Measurements from ENCODE around the gene PIGQ. TPM values are rescaled to one million over a fixed set of nuclear protein-coding genes. Genes with fewer than 3 reads are reported as not detected.

Gene PIGQ
- total RNA-seq, 1 experiment from 2014 or later = 58.0 TPM

DNA sequence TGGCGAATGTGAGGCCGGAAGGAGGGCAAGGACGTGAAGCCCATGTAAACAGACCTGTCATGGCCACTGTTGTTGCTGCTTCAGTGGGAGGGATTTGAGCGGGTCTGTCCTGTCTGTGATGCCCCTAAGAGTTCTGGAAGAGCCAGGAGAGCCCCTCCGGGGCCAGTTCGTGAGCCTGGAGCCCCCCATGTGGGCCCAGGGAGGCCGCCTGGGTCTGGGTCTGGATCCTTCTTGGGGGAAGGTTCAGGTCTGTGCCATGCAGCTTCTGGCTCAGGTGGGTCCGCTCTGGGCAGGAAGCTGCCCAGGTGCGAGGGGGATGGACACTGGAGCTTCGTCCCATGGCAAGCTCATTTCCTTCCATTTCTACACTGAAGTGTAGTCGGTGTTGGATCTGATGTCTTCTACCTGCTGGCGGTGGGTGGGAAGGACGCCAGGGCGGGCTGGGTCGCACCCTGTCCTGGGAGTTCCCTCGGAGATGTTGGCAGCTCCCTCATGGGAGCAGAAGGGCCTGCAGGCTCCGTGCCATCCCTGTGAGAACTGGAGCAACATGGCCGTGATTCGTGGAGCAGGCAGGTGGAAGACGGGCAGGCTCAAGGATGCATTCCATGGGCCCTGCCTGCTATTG, 49.8 kb downstream of the PIGQ start:
- H3K79me1 ChIP-seq (ENCODE audit: insufficient read depth, low read depth, low read length, poor library complexity, severe bottlenecking) = no peaks in the 10 kb centered on the region
- no peak overlapping the region for H2BK20ac ChIP-seq (ENCODE audit: low read depth, low read length, poor library complexity, severe bottlenecking)
- no peak overlapping the region for H2BK5ac ChIP-seq (ENCODE audit: insufficient read length, low read length)
- no peak overlapping the region for H3T11ph ChIP-seq (ENCODE audit: low read length)
- Mint-ChIP-seq H3K27ac (no peak overlapping the region), H3K9me3 (no peaks in the 10 kb centered on the region), H3K4me3 (no peak overlapping the region), H3K27me3 (ENCODE audit: low read depth) (no peaks in the 10 kb centered on the region), H3K4me1 (peaks cover 15 to 26% of the 10 kb centered on the region in 2 experiments), H3K36me3 (ENCODE audit: insufficient read depth in 1 of 3, low read depth in 3 of 3) (peaks cover 0 to 8% (median 3%) of the 10 kb centered on the region in 3 experiments; a peak in 4 of 7 replicates)
- no peak for DNase-seq
- no peak overlapping the region for H3K9ac ChIP-seq (ENCODE audit: extremely low read depth, insufficient read length, low read length)
- H2AFZ ChIP-seq (ENCODE audit: low read length) = no peak overlapping the region
- no peak overlapping the region for H4K8ac ChIP-seq (replicated peaks; ENCODE audit: insufficient read length, low read depth, low read length)
- H2BK120ac ChIP-seq (ENCODE audit: low read depth, low read length, poor library complexity, severe bottlenecking) = no peak overlapping the region
- H4K20me1 ChIP-seq (ENCODE audit: control insufficient read depth, insufficient read depth, insufficient read length) = no peaks in the 10 kb centered on the region
- no peak overlapping the region for H3K4ac ChIP-seq (ENCODE audit: low read depth, low read length)
- H2BK15ac ChIP-seq (ENCODE audit: low read depth, low read length) = no peak overlapping the region
- no peaks in the 10 kb centered on the region for H3K27me3 ChIP-seq (ENCODE audit: insufficient read depth, low read length)
- TF ChIP-seq, protein P1, sequence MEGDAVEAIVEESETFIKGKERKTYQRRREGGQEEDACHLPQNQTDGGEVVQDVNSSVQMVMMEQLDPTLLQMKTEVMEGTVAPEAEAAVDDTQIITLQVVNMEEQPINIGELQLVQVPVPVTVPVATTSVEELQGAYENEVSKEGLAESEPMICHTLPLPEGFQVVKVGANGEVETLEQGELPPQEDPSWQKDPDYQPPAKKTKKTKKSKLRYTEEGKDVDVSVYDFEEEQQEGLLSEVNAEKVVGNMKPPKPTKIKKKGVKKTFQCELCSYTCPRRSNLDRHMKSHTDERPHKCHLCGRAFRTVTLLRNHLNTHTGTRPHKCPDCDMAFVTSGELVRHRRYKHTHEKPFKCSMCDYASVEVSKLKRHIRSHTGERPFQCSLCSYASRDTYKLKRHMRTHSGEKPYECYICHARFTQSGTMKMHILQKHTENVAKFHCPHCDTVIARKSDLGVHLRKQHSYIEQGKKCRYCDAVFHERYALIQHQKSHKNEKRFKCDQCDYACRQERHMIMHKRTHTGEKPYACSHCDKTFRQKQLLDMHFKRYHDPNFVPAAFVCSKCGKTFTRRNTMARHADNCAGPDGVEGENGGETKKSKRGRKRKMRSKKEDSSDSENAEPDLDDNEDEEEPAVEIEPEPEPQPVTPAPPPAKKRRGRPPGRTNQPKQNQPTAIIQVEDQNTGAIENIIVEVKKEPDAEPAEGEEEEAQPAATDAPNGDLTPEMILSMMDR (conservative IDR thresholded peaks at IDR 0.05) = no peak
- H3K23ac ChIP-seq (ENCODE audit: insufficient read length, low read depth, low read length) = no peak overlapping the region
- no peak overlapping the region for H3K27ac ChIP-seq (ENCODE audit: insufficient read length, low read depth, low read length)
- no peak overlapping the region for H2AK5ac ChIP-seq (ENCODE audit: insufficient read length, low read length)
- H3K23me2 ChIP-seq (ENCODE audit: insufficient read length, low read depth, low read length, poor library complexity, severe bottlenecking) = no peaks in the 10 kb centered on the region
- H3K56ac ChIP-seq (ENCODE audit: insufficient read length, low read depth, low read length) = no peak overlapping the region
- no peak overlapping the region for H3K18ac ChIP-seq (ENCODE audit: insufficient read length, low read depth, low read length)
- WGBS (ENCODE audit: extremely low coverage, insufficient read length, low lambda C conversion rate) = no CpG with 5 or more reads among the region's 20 CpGs
- no peak overlapping the region for H2BK12ac ChIP-seq (ENCODE audit: insufficient read length, low read depth, low read length)
- no peaks in the 10 kb centered on the region for H3K79me2 ChIP-seq (ENCODE audit: insufficient read depth, low read length)
- no peak overlapping the region for H4K5ac ChIP-seq (ENCODE audit: insufficient read length, low read depth, low read length)
- no peak overlapping the region for H3K14ac ChIP-seq (ENCODE audit: insufficient read depth, low read length)
- H4K91ac ChIP-seq (ENCODE audit: insufficient read length, low read depth, low read length) = no peak overlapping the region
- H3K9me3 ChIP-seq (ENCODE audit: control insufficient read depth, low read depth, low read length) = no peaks in the 10 kb centered on the region
- H3K4me2 ChIP-seq (ENCODE audit: insufficient read depth, insufficient read length, low read length) = no peak overlapping the region
- no peaks in the 10 kb centered on the region; the same call in 1 of the 2 replicates for H3K4me1 ChIP-seq (ENCODE audit: insufficient read depth, low read length)
